H1 (cell line): ENCODE data around the gene PLTP. TPM values are rescaled to one million over a fixed set of nuclear protein-coding genes. Genes with fewer than 3 reads are reported as not detected.

ENCODE experiments used
- EP300 ChIP-seq, 2 experiments: IDR thresholded peaks; 1 replicate in 1 of 2; 2 replicates in 1 of 2; pipeline ENCODE4 v1.6.1; 2011 to 2012; ENCODE audit warnings: low read depth in 2 of 2, low read length in 2 of 2, mild to moderate bottlenecking in 2 of 2, borderline replicate concordance in 1 of 2, inconsistent platforms in 1 of 2, moderate library complexity in 1 of 2
- FOSL1 ChIP-seq: IDR thresholded peaks from 2 replicates; pipeline ENCODE4 v1.6.1; 2011; ENCODE audit warnings: mild to moderate bottlenecking, low read depth, low read length, moderate library complexity; ENCODE audit not compliant: insufficient read depth
- SAP30 ChIP-seq: fragments of 300-600 bp; sonication (generic); IDR thresholded peaks from 2 replicates; pipeline ENCODE4 v1.7.1; 2012; ENCODE audit warnings: low read length, moderate library complexity, mild to moderate bottlenecking, inconsistent platforms; ENCODE audit not compliant: insufficient read depth, insufficient replicate concordance
- TBP ChIP-seq: IDR thresholded peaks from 2 replicates; pipeline ENCODE4 v1.6.1; 2011; ENCODE audit warnings: low read depth, low read length, improper control_type of control experiment
- ZNF274 ChIP-seq: IDR thresholded peaks from 2 replicates; pipeline ENCODE4 v1.7.0; 2012; ENCODE audit warnings: low read length, borderline replicate concordance; ENCODE audit errors: extremely low read depth
- polyA plus RNA-seq, 7 experiments: library from polyadenylated mRNA; depleted of rRNA in 3 of 7; stranded (reverse) in 5 of 7; unstranded in 2 of 7; fragments of >200 nt in 5 of 7; fragments of 200-250 nt in 2 of 7; gene quantifications; 1 replicate in 5 of 7; 2 replicates in 1 of 7; 4 replicates in 1 of 7; pipeline versions ENCODE4 v1.2.1 to v1.2.3, GENCODE V29; 2011 to 2013; ENCODE audit warnings: missing spikeins in 2 of 7, mixed read lengths in 2 of 7
- total RNA-seq: library from RNA; stranded (reverse); fragmentation: NEBNext Ultra II Directional; extraction: Animal tissue kit (Norgen Biotek cat#: 25700); gene quantifications from 2 replicates; pipeline ENCODE4 v1.2.1, GENCODE V29; 2021

Gene PLTP
- total and polyA plus RNA-seq, 2 of the 8 experiments (the other 6 are each of a cell fraction or from before 2014, with no cell fraction given): 120 to 194 TPM

DNA sequence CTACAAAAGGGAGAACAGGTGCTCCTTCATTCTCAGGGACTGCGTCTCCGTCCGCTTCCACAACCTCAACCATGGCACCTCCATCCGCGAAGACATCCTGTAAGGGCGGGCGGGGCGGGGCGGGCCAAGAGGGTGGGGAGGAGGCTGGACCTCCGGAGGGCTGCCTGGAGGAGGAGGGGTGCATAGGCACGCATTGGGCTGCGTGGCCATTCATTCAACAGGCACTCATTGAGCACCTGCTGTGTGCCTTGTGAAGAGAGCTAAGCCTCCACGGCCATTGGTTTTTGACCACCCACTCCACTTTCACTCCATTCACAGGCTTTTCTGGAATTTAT lies 54.1 kb downstream of the PLTP start (continued):
- TF ChIP-seq EP300 (IDR thresholded peaks at IDR 0.05; ENCODE audit: borderline replicate concordance in 1 of 2, low read depth in 2 of 2, low read length in 2 of 2): no peak
- no peak for TF ChIP-seq TBP
- peak; percentile 3 for TF ChIP-seq SAP30
- TF ChIP-seq ZNF274: no peak
- TF ChIP-seq FOSL1: no peak
